Natural killer cell (primary cell): ENCODE data around the gene APC. TPM values are rescaled to one million over a fixed set of nuclear protein-coding genes. Genes with fewer than 3 reads are reported as not detected.
"Not testable (repeated sequence)": the region's sequence is repeated elsewhere in the genome, so short reads cannot be mapped to it uniquely, and the experiment has no call there.

Experiments used
- ATAC-seq, 3 donors: fragments of 150-1000 bp in 2 of 3; fragments of 200-7000 bp in 1 of 3; cut with Tn5 transposase; 1 replicate in 1 of 3; 2 replicates in 2 of 3; pipeline ENCODE4 v1.10.0; 2021; ENCODE audit warnings: mild to moderate bottlenecking in 2 of 3, moderate library complexity in 2 of 3
- DNase-seq, 2 donors: peaks; one replicate each; pipeline versions ENCODE4 v3.0.0 to v3.0.0-alpha.2; 2013 to 2021; ENCODE audit warnings: mixed read lengths in 1 of 2
- H3K27ac ChIP-seq: one replicate; pipeline ENCODE4 v1.5.1; 2013; ENCODE audit warnings: mild to moderate bottlenecking, low read length
- H3K27me3 ChIP-seq: one replicate; pipeline ENCODE4 v1.6.1; 2013; ENCODE audit warnings: low read length; ENCODE audit not compliant: control insufficient read depth, insufficient read depth
- H3K36me3 ChIP-seq: one replicate; pipeline ENCODE4 v1.6.1; 2013; ENCODE audit warnings: low read length; ENCODE audit not compliant: control insufficient read depth, insufficient read depth
- H3K4me1 ChIP-seq: one replicate; pipeline ENCODE4 v1.6.1; 2013; ENCODE audit warnings: low read length; ENCODE audit not compliant: control insufficient read depth, insufficient read depth
- H3K4me3 ChIP-seq: one replicate; pipeline ENCODE4 v1.5.1; 2013; ENCODE audit warnings: low read length
- H3K9me3 ChIP-seq: one replicate; pipeline ENCODE4 v1.6.1; 2013; ENCODE audit warnings: low read length; ENCODE audit not compliant: control insufficient read depth, insufficient read depth
- H3K27ac Mint-ChIP-seq, 2 donors: one replicate each; pipeline ENCODE4 v1.8.0; 2022; ENCODE audit warnings: mild to moderate bottlenecking in 2 of 2, mixed read lengths in 2 of 2, moderate library complexity in 1 of 2
- H3K27me3 Mint-ChIP-seq, 2 donors: one replicate each; pipeline ENCODE4 v1.8.0; 2022; ENCODE audit warnings: low read depth in 2 of 2, mixed read lengths in 2 of 2
- H3K36me3 Mint-ChIP-seq: one replicate; pipeline ENCODE4 v1.8.0; 2022; ENCODE audit warnings: mixed read lengths
- H3K4me1 Mint-ChIP-seq, 2 donors: one replicate each; pipeline ENCODE4 v1.8.0; 2022; ENCODE audit warnings: mixed read lengths in 2 of 2
- H3K4me3 Mint-ChIP-seq: one replicate; pipeline ENCODE4 v1.8.0; 2022; ENCODE audit warnings: mild to moderate bottlenecking, moderate library complexity, mixed read lengths
- H3K9me3 Mint-ChIP-seq, 2 donors: one replicate each; pipeline ENCODE4 v1.8.0; 2022; ENCODE audit warnings: mixed read lengths in 2 of 2
- CTCF ChIP-seq: fragments of 200-600 bp; IDR thresholded peaks from one replicate; pipeline ENCODE4 v1.8.0; 2022; ENCODE audit warnings: antibody characterized with exemption
- WGBS: methylation state at CpG from one replicate; pipeline ENCODE4 v1.1.7; 2013; ENCODE audit warnings: missing lambda C conversion rate; ENCODE audit not compliant: insufficient coverage; 5-methylcytosine and 5-hydroxymethylcytosine counted together
- intact Hi-C: fragments of 100-400 bp; cut with micrococcal nuclease; formaldehyde crosslinking; loops from one replicate; pipeline ENCODE4 v1.14.2; 2022
- total RNA-seq, 4 donors: library from RNA; stranded (reverse); fragments of 120-200 nt in 1 of 4; gene quantifications; one replicate each; pipeline versions ENCODE4 v1.2.3 to v1.2.4, GENCODE V29; 2013 to 2022

APC gene
- total RNA-seq, 3 donors from 2014 or later (not counting 1 experiment from before 2014, with no cell fraction given) = 40.1 to 52.3 (median 49.0) TPM

GRCh38 chr5:112854651-112855050, 117.0 kb downstream of the APC start:
- Mint-ChIP-seq H3K27me3 (peaks cover 28 to 40% of the 10 kb centered on the region in 2 donors), H3K27ac (no peak overlapping the region), H3K36me3 (peaks cover 8% of the 10 kb centered on the region), H3K4me1 (no peaks in the 10 kb centered on the region), H3K4me3 (no peak overlapping the region), H3K9me3 (peaks cover 4 to 5% of the 10 kb centered on the region in 2 donors)
- DNase-seq = no peak
- intact Hi-C loops = no loop called here
- no peak for ATAC-seq
- peaks cover 12% of the 10 kb centered on the region for H3K27me3 ChIP-seq
- 100% methylated on average over 1 of the region's 1 CpG for WGBS
- no peaks in the 10 kb centered on the region for H3K36me3 ChIP-seq
- no peaks in the 10 kb centered on the region for H3K4me1 ChIP-seq
- TF ChIP-seq CTCF = no peak
- no peak overlapping the region for H3K27ac ChIP-seq
- no peaks in the 10 kb centered on the region for H3K9me3 ChIP-seq
- no peak overlapping the region for H3K4me3 ChIP-seq

GRCh38 chr5:112857866-112858265, 120.2 kb downstream of the APC start:
- Mint-ChIP-seq H3K27ac (no peak overlapping the region), H3K4me1 (peaks cover 15 to 21% of the 10 kb centered on the region in 2 donors), H3K9me3 (peaks cover 4 to 5% of the 10 kb centered on the region in 2 donors), H3K27me3 (peaks cover 25 to 42% of the 10 kb centered on the region in 2 donors), H3K36me3 (peaks cover 8% of the 10 kb centered on the region), H3K4me3 (no peak overlapping the region)
- Histone ChIP-seq H3K4me1 (peaks cover 19% of the 10 kb centered on the region), H3K36me3 (no peaks in the 10 kb centered on the region), H3K27ac (no peak overlapping the region), H3K27me3 (peaks cover 12% of the 10 kb centered on the region), H3K4me3 (no peak overlapping the region), H3K9me3 (no peaks in the 10 kb centered on the region)
- ATAC-seq (no peak), DNase-seq (no peak)
- intact Hi-C loops = no loop called here
- TF ChIP-seq CTCF = no peak

- H3K9me3 Mint-ChIP-seq = not testable (repeated sequence)
- H3K4me3 ChIP-seq = peak overlapping the region; percentile 75
These were observed 122.9 kb downstream of the APC start for GRCh38 chr5:112860571-112860928.

GRCh38 chr5:112860929-112861637, 123.4 kb downstream of the APC start, which contains the start of gene SRP19:
Gene SRP19 (plus strand): TSS chr5:112861287. CDS start chr5:112861377, 90 bp downstream.
- H3K4me3 Mint-ChIP-seq = peak within 1 kb of the TSS; percentile 96
- peaks cover 9 to 24% of the 10 kb centered on the region in 2 donors for H3K27me3 Mint-ChIP-seq
- peaks cover 19% of the 10 kb centered on the region for H3K36me3 ChIP-seq
- DNase-seq (peak; percentile 87 to 97), ATAC-seq (peak; percentile 93 to 97 (median 96))
- H3K9me3 Mint-ChIP-seq = no peaks in the 10 kb centered on the region
- H3K36me3 Mint-ChIP-seq = no peaks in the 10 kb centered on the region
- H3K27ac Mint-ChIP-seq = peak within 1 kb of the TSS; percentile 95 to 96
- no peak for TF ChIP-seq CTCF
- peak within 1 kb of the TSS; percentile 78 for H3K27ac ChIP-seq
- H3K9me3 ChIP-seq = no peaks in the 10 kb centered on the region
- H3K27me3 ChIP-seq = peaks cover 5% of the 10 kb centered on the region
- H3K4me1 Mint-ChIP-seq = peaks cover 24 to 35% of the 10 kb centered on the region in 2 donors
- under 1% methylated on average over 47 of the region's 47 CpGs for WGBS
- peaks cover 25% of the 10 kb centered on the region for H3K4me1 ChIP-seq
- intact Hi-C loops = loop anchor here (1.0 to 5.0 kb wide), 3 partner anchors 61 to 154 kb away; partner anchors contain the start of genes APC and REEP5
- H3K4me3 ChIP-seq = peak within 1 kb of the TSS; percentile 75

More at GRCh38 chr5:112860571-112860928, 122.9 kb downstream of the APC start:
- intact Hi-C loops = loop anchor here (5.0 kb wide), 1 partner anchor 153 kb away; no protein-coding TSS in a partner anchor
- H3K27ac ChIP-seq = peak overlapping the region; percentile 78
- not testable (repeated sequence) for H3K9me3 ChIP-seq, DNase-seq, H3K36me3 Mint-ChIP-seq, ATAC-seq
- Mint-ChIP-seq H3K27ac (peak overlapping the region; percentile 95 to 96), H3K4me3 (peak overlapping the region; percentile 96), H3K4me1 (peaks cover 24 to 35% of the 10 kb centered on the region in 2 donors), H3K27me3 (peaks cover 15 to 29% of the 10 kb centered on the region in 2 donors)
- H3K36me3 ChIP-seq = peaks cover 19% of the 10 kb centered on the region
- H3K27me3 ChIP-seq = peaks cover 11% of the 10 kb centered on the region
- WGBS = 81% methylated on average over 11 of the region's 11 CpGs
- H3K4me1 ChIP-seq = peaks cover 25% of the 10 kb centered on the region
